CD14-positive monocyte (primary cell): Measurements from ENCODE around the gene RIOK3. TPM values are rescaled to one million over a fixed set of nuclear protein-coding genes. Genes with fewer than 3 reads are reported as not detected.
A peak's percentile ranks its signal among the peaks of the same experiment; 100 is the strongest.

ENCODE experiments used
- DNase-seq, 3 donors: peaks; one replicate each; pipeline ENCODE4 v3.0.0-alpha.2; 2011 to 2022
- H2AFZ ChIP-seq: 2 replicates; pipeline ENCODE4 v1.6.0; 2012; ENCODE audit warnings: mild to moderate bottlenecking, low read depth, low read length, inconsistent platforms; ENCODE audit not compliant: insufficient read depth, poor library complexity, severe bottlenecking
- H3K27ac ChIP-seq, 2 donors: 1 replicate in 1 of 2; 2 replicates in 1 of 2; pipeline ENCODE4 v1.5.1; 2012 to 2013; ENCODE audit warnings: low read length in 2 of 2, control low read depth in 1 of 2, inconsistent platforms in 1 of 2, low read depth in 1 of 2, mild to moderate bottlenecking in 1 of 2
- H3K27me3 ChIP-seq, 2 donors: one replicate each; pipeline versions ENCODE4 v1.6.0 to v1.6.1; 2011 to 2013; ENCODE audit warnings: low read length in 2 of 2; ENCODE audit not compliant: control insufficient read depth in 2 of 2, insufficient read depth in 2 of 2
- H3K36me3 ChIP-seq, 2 donors: replicated peaks in 1 of 2; 1 replicate in 1 of 2; 2 replicates in 1 of 2; pipeline versions ENCODE4 v1.5.1 to v1.6.1; 2012 to 2013; ENCODE audit warnings: low read length in 2 of 2, control low read depth in 1 of 2, inconsistent platforms in 1 of 2, mild to moderate bottlenecking in 1 of 2; ENCODE audit not compliant: insufficient read depth in 2 of 2, control insufficient read depth in 1 of 2
- H3K4me1 ChIP-seq, 2 donors: 1 replicate in 1 of 2; 2 replicates in 1 of 2; pipeline versions ENCODE4 v1.5.1 to v1.6.1; 2012 to 2013; ENCODE audit warnings: low read length in 2 of 2, control low read depth in 1 of 2, inconsistent platforms in 1 of 2, mild to moderate bottlenecking in 1 of 2, moderate library complexity in 1 of 2; ENCODE audit not compliant: insufficient read depth in 2 of 2, control insufficient read depth in 1 of 2
- H3K4me2 ChIP-seq: replicated peaks from 2 replicates; pipeline ENCODE3; 2012; ENCODE audit warnings: low read length, moderate library complexity, mild to moderate bottlenecking; ENCODE audit not compliant: poor library complexity, severe bottlenecking; ENCODE audit errors: extremely low read depth
- H3K4me3 ChIP-seq, 3 experiments: fragments of 200-600 bp in 1 of 3; sonication (generic) in 1 of 3; replicated peaks in 1 of 3; 1 replicate in 2 of 3; 2 replicates in 1 of 3; pipeline ENCODE4 v1.5.1; 2011 to 2013; ENCODE audit warnings: low read length in 3 of 3, mild to moderate bottlenecking in 3 of 3, control low read depth in 2 of 3, low read depth in 2 of 3, inconsistent platforms in 1 of 3, moderate library complexity in 1 of 3
- H3K79me2 ChIP-seq: 2 replicates; pipeline ENCODE4 v1.6.0; 2012; ENCODE audit warnings: mild to moderate bottlenecking, control low read depth, inconsistent platforms, low read length, moderate library complexity; ENCODE audit not compliant: insufficient read depth
- H3K9ac ChIP-seq: 2 replicates; pipeline ENCODE4 v1.6.0; 2017; ENCODE audit warnings: low read length, mild to moderate bottlenecking; ENCODE audit not compliant: insufficient read depth, poor library complexity, severe bottlenecking
- H3K9me3 ChIP-seq, 2 donors: replicated peaks in 1 of 2; 1 replicate in 1 of 2; 2 replicates in 1 of 2; pipeline versions ENCODE4 v1.5.1 to v1.6.1; 2012 to 2013; ENCODE audit warnings: low read length in 2 of 2, control low read depth in 1 of 2; ENCODE audit not compliant: control insufficient read depth in 1 of 2, insufficient read depth in 1 of 2
- H4K20me1 ChIP-seq: 2 replicates; pipeline ENCODE4 v1.6.0; 2012; ENCODE audit warnings: mild to moderate bottlenecking, low read length, control low read depth, moderate library complexity; ENCODE audit not compliant: insufficient read depth
- H3K27ac Mint-ChIP-seq, 7 donors: one replicate each; pipeline ENCODE4 v1.8.0; 2020; ENCODE audit warnings: mild to moderate bottlenecking in 7 of 7, mixed read lengths in 7 of 7, moderate library complexity in 6 of 7, inconsistent platforms in 2 of 7
- H3K27me3 Mint-ChIP-seq, 3 donors: one replicate each; pipeline ENCODE4 v1.8.0; 2021 to 2022; ENCODE audit warnings: low read depth in 3 of 3, mild to moderate bottlenecking in 3 of 3, mixed read lengths in 3 of 3, moderate library complexity in 3 of 3, inconsistent platforms in 1 of 3
- H3K36me3 Mint-ChIP-seq, 2 donors: one replicate each; pipeline ENCODE4 v1.8.0; 2020; ENCODE audit warnings: mixed read lengths in 2 of 2, inconsistent platforms in 1 of 2, mild to moderate bottlenecking in 1 of 2
- H3K4me1 Mint-ChIP-seq: one replicate; pipeline ENCODE4 v1.8.0; 2020; ENCODE audit warnings: mild to moderate bottlenecking, mixed read lengths
- H3K4me3 Mint-ChIP-seq, 2 donors: one replicate each; pipeline ENCODE4 v1.8.0; 2020; ENCODE audit warnings: mild to moderate bottlenecking in 2 of 2, mixed read lengths in 2 of 2, moderate library complexity in 1 of 2
- H3K9me3 Mint-ChIP-seq, 7 donors: one replicate each; pipeline ENCODE4 v1.8.0; 2020 to 2022; ENCODE audit warnings: mixed read lengths in 7 of 7, mild to moderate bottlenecking in 6 of 7, moderate library complexity in 6 of 7, inconsistent platforms in 2 of 7
- CTCF ChIP-seq: fragments of 200-600 bp; IDR thresholded peaks from one replicate; pipeline ENCODE4 v1.8.0; 2022; ENCODE audit warnings: antibody characterized with exemption, mild to moderate bottlenecking
- WGBS: methylation state at CpG from one replicate; pipeline ENCODE4 v1.1.5; 2013; ENCODE audit warnings: missing lambda C conversion rate; ENCODE audit not compliant: insufficient coverage; 5-methylcytosine and 5-hydroxymethylcytosine counted together
- intact Hi-C, 2 donors: fragments of 100-400 bp; cut with micrococcal nuclease; formaldehyde crosslinking; loops; one replicate each; pipeline versions ENCODE4 v1.15.0 to v1.15.1; 2023
- polyA plus RNA-seq, 3 donors: library from polyadenylated mRNA; depleted of rRNA in 1 of 3; unstranded in 2 of 3; stranded (reverse) in 1 of 3; fragments of 300-500 nt in 2 of 3; fragments of >200 nt in 1 of 3; fragmentation: Illumina TruSeq in 2 of 3; gene quantifications; 1 replicate in 2 of 3; 2 replicates in 1 of 3; pipeline ENCODE4 v1.2.3, GENCODE V29; 2012 to 2021

Gene RIOK3
- polyA plus RNA-seq, 3 donors = 50.9 to 79.7 (median 62.2) TPM

- H3K4me2 ChIP-seq = peak within 1 kb of the TSS; percentile 96
These were observed 50.2 kb downstream of the RIOK3 start, which contains the start of gene RMC1 for GRCh38 chr18:23503038-23503962. Gene RMC1 (plus strand): TSS chr18:23503511. CDS start chr18:23503619, 108 bp downstream.

More at GRCh38 chr18:23503038-23503962, 50.2 kb downstream of the RIOK3 start, which contains the start of gene RMC1:
- Histone ChIP-seq H3K9ac (peak within 1 kb of the TSS; percentile 88), H3K27ac (peak within 1 kb of the TSS; percentile 78 to 94), H3K4me3 (peak within 1 kb of the TSS; percentile 71 to 95 (median 77)), H4K20me1 (peaks cover 45% of the 10 kb centered on the region), H3K9me3 (no peaks in the 10 kb centered on the region), H3K36me3 (peaks cover 9 to 22% of the 10 kb centered on the region in 2 donors), H2AFZ (peak within 1 kb of the TSS; percentile 99), H3K79me2 (peaks cover 50% of the 10 kb centered on the region), H3K4me1 (peaks cover 45 to 56% of the 10 kb centered on the region in 2 donors), H3K27me3 (no peaks in the 10 kb centered on the region)
- peaks cover 0 to 2% (median 1%) of the 10 kb centered on the region in 3 donors for H3K27me3 Mint-ChIP-seq
- WGBS = under 1% methylated on average over 107 of the region's 110 CpGs
- H3K4me3 Mint-ChIP-seq = peak within 1 kb of the TSS; percentile 92 to 97
- intact Hi-C loops = loop anchor here (2.0 to 5.0 kb wide), 2 partner anchors 51 to 84 kb away; partner anchors contain the start of genes NPC1 (in 1 of the 2) and RIOK3 (in 1 of the 2)
- H3K9me3 Mint-ChIP-seq = no peaks in the 10 kb centered on the region
- no peak for TF ChIP-seq CTCF
- peaks cover 18 to 29% of the 10 kb centered on the region in 2 donors for H3K36me3 Mint-ChIP-seq
- peak; percentile 94 to 97 (median 96) for DNase-seq
- peaks cover 50% of the 10 kb centered on the region for H3K4me1 Mint-ChIP-seq
- peak within 1 kb of the TSS; percentile 91 to 97 (median 94) for H3K27ac Mint-ChIP-seq
